Activated CD4-positive, alpha-beta T cell treated with anti-CD3 and anti-CD28 coated beads for 36 hours (primary cell): ENCODE results near the gene GALNT18. TPM values are rescaled to one million over a fixed set of nuclear protein-coding genes. Genes with fewer than 3 reads are reported as not detected.

ENCODE experiments used
- ATAC-seq: fragments of 200-7000 bp; cut with Tn5 transposase; one replicate; pipeline ENCODE4 v1.10.0; 2021; ENCODE audit warnings: mild to moderate bottlenecking, moderate library complexity
- CTCF ChIA-PET: fragments of 350-600 bp; sonication (Branson Sonifier 250); formaldehyde crosslinking; loops from one replicate; lab custom pipeline; 2021; ENCODE audit warnings: antibody characterized with exemption; lab: Charles Lee
- POLR2A ChIA-PET: fragments of 350-600 bp; sonication (Branson Sonifier 250); formaldehyde crosslinking; loops from one replicate; lab custom pipeline; 2021; ENCODE audit warnings: antibody characterized with exemption, inconsistent platforms; lab: Charles Lee
- DNase-seq: peaks from one replicate; pipeline ENCODE4 v3.0.0-alpha.2; 2020
- H3K27ac Mint-ChIP-seq: one replicate; pipeline ENCODE4 v1.8.0; 2021; ENCODE audit warnings: mixed read lengths
- H3K27me3 Mint-ChIP-seq: one replicate; pipeline ENCODE4 v1.8.0; 2021; ENCODE audit warnings: mixed read lengths
- H3K36me3 Mint-ChIP-seq: one replicate; pipeline ENCODE4 v1.8.0; 2021; ENCODE audit warnings: low read depth, mixed read lengths
- H3K4me1 Mint-ChIP-seq: one replicate; pipeline ENCODE4 v1.8.0; 2021; ENCODE audit warnings: mixed read lengths
- H3K4me3 Mint-ChIP-seq: one replicate; pipeline ENCODE4 v1.8.0; 2021; ENCODE audit warnings: mild to moderate bottlenecking, moderate library complexity, mixed read lengths
- H3K9me3 Mint-ChIP-seq: one replicate; pipeline ENCODE4 v1.8.0; 2021; ENCODE audit warnings: low read depth, mixed read lengths
- intact Hi-C, 2 experiments: fragments of 100-400 bp; cut with DNase I in 1 of 2; cut with micrococcal nuclease in 1 of 2; formaldehyde crosslinking; loops; one replicate each; pipeline versions ENCODE4 v1.14.2 to v1.15.1; 2022 to 2024; cut with DNase I, micrococcal nuclease
- total RNA-seq, 2 experiments: library from RNA; stranded (reverse); gene quantifications; one replicate each; pipeline ENCODE4 v1.2.3, GENCODE V29; 2021

The GALNT18 gene
- total RNA-seq, 2 experiments from 2014 or later = 6.9 to 8.8 TPM

DNA sequence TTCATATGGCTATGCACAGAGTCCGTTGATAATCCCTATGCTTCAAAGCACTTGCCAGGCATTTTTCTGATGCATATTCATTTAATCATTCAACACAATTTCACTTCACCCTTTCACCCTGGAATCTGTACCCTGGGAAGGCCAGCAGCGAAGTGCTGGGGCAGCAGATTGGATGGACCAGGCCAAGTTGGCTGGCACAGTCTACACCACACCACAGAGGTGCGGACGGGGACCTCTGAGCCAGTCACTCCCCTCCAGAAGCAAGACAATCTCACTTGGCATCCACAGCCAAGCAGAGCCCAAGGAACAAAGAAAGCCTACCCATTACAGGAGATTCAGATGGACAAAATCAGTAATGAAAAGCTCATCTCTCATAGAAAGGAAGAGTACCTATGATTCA lies 130.2 kb downstream of the GALNT18 start:
- no peak for DNase-seq
- Mint-ChIP-seq H3K27me3 (peaks cover 6% of the 10 kb centered on the region), H3K9me3 (no peaks in the 10 kb centered on the region), H3K27ac (no peak overlapping the region), H3K4me3 (no peak overlapping the region), H3K36me3 (no peaks in the 10 kb centered on the region), H3K4me1 (no peaks in the 10 kb centered on the region)
- CTCF ChIA-PET = no interaction called here
- POLR2A ChIA-PET = no interaction called here
- no peak for ATAC-seq
- intact Hi-C loops = no loop called here

GRCh38 chr11:11491014-11491413 lies 130.8 kb downstream of the GALNT18 start:
- ATAC-seq = no peak
- no peaks in the 10 kb centered on the region for H3K36me3 Mint-ChIP-seq
- intact Hi-C loops = no loop called here
- ChIA-PET CTCF (no interaction called here), POLR2A (no interaction called here)
- H3K4me3 Mint-ChIP-seq = no peak overlapping the region
- H3K9me3 Mint-ChIP-seq = no peaks in the 10 kb centered on the region
- H3K27ac Mint-ChIP-seq = no peak overlapping the region
- DNase-seq = no peak
- H3K27me3 Mint-ChIP-seq = peaks cover 6% of the 10 kb centered on the region
- H3K4me1 Mint-ChIP-seq = no peaks in the 10 kb centered on the region

DNA sequence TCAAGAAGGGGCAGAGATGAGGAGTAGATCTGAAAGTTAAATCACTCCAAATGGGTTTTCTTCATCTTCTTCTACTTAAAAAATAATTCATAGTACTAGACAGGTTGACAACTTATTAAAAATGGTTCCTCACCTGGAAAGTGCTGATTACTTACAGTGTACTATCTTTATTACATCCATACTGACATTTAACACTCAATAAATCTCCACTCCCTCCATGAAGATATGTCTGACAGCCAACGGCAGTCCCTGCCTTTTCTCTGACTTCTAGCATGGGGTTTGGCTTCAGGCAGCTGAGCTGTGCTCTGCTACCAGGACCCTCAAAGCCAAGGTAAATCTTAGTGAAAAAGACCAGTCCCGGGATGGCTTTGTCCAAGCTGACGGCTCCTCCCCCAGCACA lies 135.4 kb downstream of the GALNT18 start:
- H3K27ac Mint-ChIP-seq = no peak overlapping the region
- H3K36me3 Mint-ChIP-seq = no peaks in the 10 kb centered on the region
- intact Hi-C loops = no loop called here
- CTCF ChIA-PET = no interaction called here
- ATAC-seq (no peak), DNase-seq (no peak)
- no peaks in the 10 kb centered on the region for H3K4me1 Mint-ChIP-seq
- no peaks in the 10 kb centered on the region for H3K9me3 Mint-ChIP-seq
- H3K27me3 Mint-ChIP-seq = peaks cover 2% of the 10 kb centered on the region
- H3K4me3 Mint-ChIP-seq = no peak overlapping the region
- POLR2A ChIA-PET = no interaction called here

- Mint-ChIP-seq H3K9me3 (no peaks in the 10 kb centered on the region), H3K27me3 (peaks cover 2% of the 10 kb centered on the region), H3K4me3 (no peak overlapping the region), H3K4me1 (no peaks in the 10 kb centered on the region), H3K36me3 (no peaks in the 10 kb centered on the region), H3K27ac (no peak overlapping the region)
- DNase-seq = no peak
- ChIA-PET CTCF (no interaction called here), POLR2A (no interaction called here)
- intact Hi-C loops = no loop called here
- no peak for ATAC-seq
Measured at GRCh38 chr11:11486002-11486401, 135.8 kb downstream of the GALNT18 start.

DNA sequence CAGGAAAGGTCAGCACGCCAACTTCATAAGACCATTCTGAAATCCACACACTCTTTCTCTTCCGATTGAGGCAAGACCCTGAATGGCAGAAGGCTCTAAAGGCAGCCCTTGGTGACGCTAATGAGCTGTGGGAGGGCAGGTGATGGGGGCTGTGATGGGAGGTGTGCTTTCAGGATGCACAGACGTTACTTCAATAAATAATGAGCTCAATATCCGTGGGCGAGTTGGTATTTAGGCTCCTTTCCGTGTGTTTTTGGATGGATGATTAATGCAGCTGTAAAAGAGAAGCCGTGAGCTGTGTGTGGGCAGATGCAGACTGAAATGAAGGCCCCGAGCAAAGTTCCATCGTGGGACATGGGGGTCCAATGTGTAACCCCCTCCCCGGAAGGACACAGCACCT lies 138.2 kb downstream of the GALNT18 start:
- DNase-seq = no peak
- Mint-ChIP-seq H3K4me3 (no peak overlapping the region), H3K9me3 (no peaks in the 10 kb centered on the region), H3K36me3 (no peaks in the 10 kb centered on the region), H3K4me1 (no peaks in the 10 kb centered on the region), H3K27ac (no peak overlapping the region), H3K27me3 (peaks cover 3% of the 10 kb centered on the region)
- no peak for ATAC-seq
- CTCF ChIA-PET = interaction anchor here (0.8 kb wide), 2 partner anchors 215 to 463 kb away, joined by 3 read pairs; no protein-coding TSS in a partner anchor
- POLR2A ChIA-PET = no interaction called here
- intact Hi-C loops = no loop called here

- intact Hi-C loops = no loop called here
- POLR2A ChIA-PET = no interaction called here
- Mint-ChIP-seq H3K4me1 (no peaks in the 10 kb centered on the region), H3K36me3 (no peaks in the 10 kb centered on the region), H3K27ac (no peak overlapping the region), H3K9me3 (no peaks in the 10 kb centered on the region), H3K4me3 (no peak overlapping the region), H3K27me3 (peaks cover 3% of the 10 kb centered on the region)
- DNase-seq = no peak
- CTCF ChIA-PET = no interaction called here
- no peak for ATAC-seq
Measured at GRCh38 chr11:11482730-11483129, 139.1 kb downstream of the GALNT18 start.

- ATAC-seq (no peak), DNase-seq (no peak)
- ChIA-PET CTCF (interaction anchor here (0.7 kb wide), 1 partner anchor 1211 kb away, joined by 3 read pairs; no protein-coding TSS in a partner anchor), POLR2A (no interaction called here)
- Mint-ChIP-seq H3K27ac (no peak overlapping the region), H3K27me3 (peaks cover 1% of the 10 kb centered on the region), H3K9me3 (no peaks in the 10 kb centered on the region), H3K4me1 (no peaks in the 10 kb centered on the region), H3K4me3 (no peak overlapping the region), H3K36me3 (no peaks in the 10 kb centered on the region)
- intact Hi-C loops = no loop called here
Measured at GRCh38 chr11:11481371-11481770, 140.4 kb downstream of the GALNT18 start.

DNA sequence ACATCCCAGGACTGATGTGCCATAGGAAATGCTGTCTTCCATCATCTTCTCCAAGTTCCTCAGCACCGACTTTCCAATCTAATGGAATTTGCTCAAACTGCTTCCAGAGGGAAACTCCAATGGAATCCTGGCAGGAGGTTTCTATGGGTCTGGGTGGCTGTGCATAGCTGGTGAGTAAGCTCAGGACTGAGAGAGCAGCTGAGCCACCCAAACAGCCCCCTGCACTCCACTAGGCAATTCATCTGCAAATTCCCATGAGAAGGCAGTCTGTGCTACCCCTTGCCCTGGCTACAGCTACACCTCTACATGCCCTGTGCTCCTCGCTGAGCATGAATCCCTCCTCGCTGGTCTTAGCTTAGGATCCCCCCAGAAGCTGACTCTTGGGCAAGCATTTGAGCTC lies 140.8 kb downstream of the GALNT18 start:
- DNase-seq (no peak), ATAC-seq (no peak)
- Mint-ChIP-seq H3K4me3 (no peak overlapping the region), H3K27me3 (peaks cover 1% of the 10 kb centered on the region), H3K4me1 (no peaks in the 10 kb centered on the region), H3K36me3 (no peaks in the 10 kb centered on the region), H3K9me3 (no peaks in the 10 kb centered on the region), H3K27ac (no peak overlapping the region)
- CTCF ChIA-PET = interaction anchor here (0.7 kb wide), 1 partner anchor 1211 kb away, joined by 3 read pairs; no protein-coding TSS in a partner anchor
- POLR2A ChIA-PET = no interaction called here
- intact Hi-C loops = no loop called here

- H3K4me1 Mint-ChIP-seq = no peaks in the 10 kb centered on the region
Measured at GRCh38 chr11:11478687-11479086, 143.1 kb downstream of the GALNT18 start.

DNA sequence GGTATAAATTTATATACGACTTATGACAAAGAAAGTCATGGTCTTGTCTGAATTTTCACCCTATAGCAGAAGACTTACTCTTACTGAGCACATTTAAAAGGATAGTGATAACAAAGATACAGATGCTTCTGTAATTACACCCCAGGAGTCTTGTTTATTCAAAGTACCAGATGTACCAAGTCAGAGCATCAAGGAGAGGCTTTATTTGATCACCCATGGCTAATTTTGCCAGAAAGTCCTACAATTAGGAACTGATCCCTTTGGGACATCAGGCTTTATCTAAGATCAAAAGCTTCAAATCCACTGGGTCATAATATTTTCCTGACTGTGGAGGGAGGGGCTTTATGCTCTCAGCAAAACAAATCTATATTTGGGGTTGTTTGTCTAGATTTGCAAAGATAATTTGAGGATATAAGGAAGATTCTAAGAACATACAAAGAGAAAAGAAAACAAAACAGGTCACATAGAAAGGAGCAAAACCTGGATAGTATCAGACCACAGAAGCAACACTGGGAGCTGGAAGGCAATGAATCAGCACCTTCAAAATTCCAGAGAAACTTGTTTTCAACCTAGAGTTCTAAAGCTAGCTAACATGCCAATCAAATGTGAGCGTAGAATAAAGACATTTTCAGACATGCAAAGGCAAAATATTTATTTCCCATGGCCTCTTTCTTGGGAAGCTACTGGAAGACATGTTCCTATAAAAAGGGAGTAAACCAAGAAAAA lies 143.9 kb downstream of the GALNT18 start:
- Mint-ChIP-seq H3K4me3 (no peak overlapping the region), H3K4me1 (no peaks in the 10 kb centered on the region), H3K27ac (no peak overlapping the region), H3K36me3 (no peaks in the 10 kb centered on the region), H3K27me3 (peaks cover 3% of the 10 kb centered on the region), H3K9me3 (no peaks in the 10 kb centered on the region)
- intact Hi-C loops = no loop called here
- ChIA-PET POLR2A (no interaction called here), CTCF (no interaction called here)
- DNase-seq = no peak
- no peak for ATAC-seq

More at GRCh38 chr11:11478687-11479086, 143.1 kb downstream of the GALNT18 start:
- Mint-ChIP-seq H3K27ac (no peak overlapping the region), H3K9me3 (no peaks in the 10 kb centered on the region), H3K27me3 (peaks cover 3% of the 10 kb centered on the region), H3K4me3 (no peak overlapping the region), H3K36me3 (no peaks in the 10 kb centered on the region)
- intact Hi-C loops = no loop called here
- no peak for DNase-seq
- CTCF ChIA-PET = no interaction called here
- POLR2A ChIA-PET = no interaction called here
- no peak for ATAC-seq

- Mint-ChIP-seq H3K4me1 (no peaks in the 10 kb centered on the region), H3K36me3 (no peaks in the 10 kb centered on the region), H3K27me3 (peaks cover 3% of the 10 kb centered on the region), H3K9me3 (no peaks in the 10 kb centered on the region), H3K27ac (no peak overlapping the region), H3K4me3 (no peak overlapping the region)
- intact Hi-C loops = no loop called here
- ATAC-seq (no peak), DNase-seq (no peak)
- ChIA-PET POLR2A (no interaction called here), CTCF (no interaction called here)
Measured at GRCh38 chr11:11476971-11477645, 144.7 kb downstream of the GALNT18 start.

DNA sequence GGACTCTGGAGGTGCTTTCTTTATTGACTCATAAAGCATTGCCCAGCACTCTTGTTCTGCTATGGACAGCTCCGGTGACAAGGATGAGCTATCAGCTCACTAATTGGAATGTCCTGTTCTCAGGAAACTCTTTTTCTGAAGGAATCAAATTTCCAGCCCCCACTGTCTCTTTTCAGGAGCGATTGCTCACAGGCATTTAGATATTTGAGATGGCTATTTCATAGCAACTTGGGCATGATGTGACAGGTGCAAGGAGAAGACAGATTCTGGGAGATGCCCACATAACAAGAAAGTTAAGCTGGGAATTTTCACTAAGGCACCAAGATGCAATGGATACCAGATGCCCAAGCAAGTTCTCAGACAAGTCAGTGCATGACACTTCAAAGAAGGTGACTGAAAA lies 145.3 kb downstream of the GALNT18 start:
- intact Hi-C loops = no loop called here
- Mint-ChIP-seq H3K4me1 (no peaks in the 10 kb centered on the region), H3K4me3 (no peak overlapping the region), H3K27me3 (peaks cover 3% of the 10 kb centered on the region), H3K9me3 (no peaks in the 10 kb centered on the region), H3K36me3 (no peaks in the 10 kb centered on the region), H3K27ac (no peak overlapping the region)
- POLR2A ChIA-PET = no interaction called here
- no peak for ATAC-seq
- DNase-seq = no peak
- CTCF ChIA-PET = interaction anchor here (0.5 kb wide), 1 partner anchor 17 kb away, joined by 3 read pairs; no protein-coding TSS in a partner anchor
